WI38 (cell line): ENCODE data around the gene PLCG1.

Source experiments
- H3K4me3 ChIP-seq: 2 replicates; pipeline ENCODE4 v1.5.1; 2011; ENCODE audit warnings: low read depth, mild to moderate bottlenecking, control low read depth, low read length
- TF ChIP-seq, protein P1 (sequence below): IDR thresholded peaks from 2 replicates; pipeline ENCODE4 v1.5.1; 2012; ENCODE audit warnings: low read depth, mild to moderate bottlenecking, control low read depth, low read length

Gene PLCG1

DNA sequence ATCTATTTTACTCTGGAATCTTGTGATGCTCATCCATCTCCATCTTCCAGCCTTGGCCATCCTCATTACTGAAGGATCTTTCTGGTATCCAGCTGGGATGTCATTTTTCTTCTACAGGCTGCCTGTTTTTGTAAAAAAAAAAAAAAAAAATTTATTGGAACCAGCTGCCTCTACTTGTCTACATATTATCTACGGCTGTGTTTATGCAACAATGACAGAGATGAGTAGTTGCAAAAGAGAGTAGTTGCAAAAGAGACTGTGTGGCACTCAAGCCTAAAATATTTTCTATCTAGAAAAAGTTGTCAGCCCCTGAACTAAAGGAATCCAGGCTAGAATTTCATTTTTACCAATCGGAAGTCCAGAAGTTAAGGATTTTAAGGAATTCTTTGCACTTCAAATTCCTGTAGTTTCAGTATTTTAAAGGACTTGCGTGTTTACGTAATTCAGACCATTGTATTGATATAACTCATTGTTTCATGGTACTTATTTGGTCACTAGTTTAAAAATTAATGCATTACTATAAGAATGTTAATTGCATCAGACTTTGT, 38.6 kb upstream of the PLCG1 start:
- TF ChIP-seq, protein P1, sequence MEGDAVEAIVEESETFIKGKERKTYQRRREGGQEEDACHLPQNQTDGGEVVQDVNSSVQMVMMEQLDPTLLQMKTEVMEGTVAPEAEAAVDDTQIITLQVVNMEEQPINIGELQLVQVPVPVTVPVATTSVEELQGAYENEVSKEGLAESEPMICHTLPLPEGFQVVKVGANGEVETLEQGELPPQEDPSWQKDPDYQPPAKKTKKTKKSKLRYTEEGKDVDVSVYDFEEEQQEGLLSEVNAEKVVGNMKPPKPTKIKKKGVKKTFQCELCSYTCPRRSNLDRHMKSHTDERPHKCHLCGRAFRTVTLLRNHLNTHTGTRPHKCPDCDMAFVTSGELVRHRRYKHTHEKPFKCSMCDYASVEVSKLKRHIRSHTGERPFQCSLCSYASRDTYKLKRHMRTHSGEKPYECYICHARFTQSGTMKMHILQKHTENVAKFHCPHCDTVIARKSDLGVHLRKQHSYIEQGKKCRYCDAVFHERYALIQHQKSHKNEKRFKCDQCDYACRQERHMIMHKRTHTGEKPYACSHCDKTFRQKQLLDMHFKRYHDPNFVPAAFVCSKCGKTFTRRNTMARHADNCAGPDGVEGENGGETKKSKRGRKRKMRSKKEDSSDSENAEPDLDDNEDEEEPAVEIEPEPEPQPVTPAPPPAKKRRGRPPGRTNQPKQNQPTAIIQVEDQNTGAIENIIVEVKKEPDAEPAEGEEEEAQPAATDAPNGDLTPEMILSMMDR: no peak
- H3K4me3 ChIP-seq: no peak overlapping the region

DNA sequence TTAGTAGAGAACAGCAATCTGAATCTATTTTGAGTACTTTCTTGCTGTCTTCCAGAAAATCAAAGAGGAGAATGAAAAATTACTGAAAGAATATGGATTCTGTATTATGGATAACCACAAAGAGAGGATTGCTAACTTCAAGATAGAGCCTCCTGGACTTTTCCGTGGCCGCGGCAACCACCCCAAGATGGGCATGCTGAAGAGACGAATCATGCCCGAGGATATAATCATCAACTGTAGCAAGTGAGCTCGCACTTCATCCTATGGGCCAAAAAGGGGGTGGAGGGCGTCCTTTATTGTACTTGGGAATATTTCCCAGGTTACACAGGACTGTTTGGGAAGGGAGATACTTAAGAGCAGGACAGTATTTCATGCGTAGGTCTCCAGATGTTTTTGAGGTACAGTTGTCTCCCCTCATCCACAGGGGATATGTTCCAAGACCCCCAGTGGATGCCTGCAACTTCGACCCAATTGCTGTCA, 37.3 kb upstream of the PLCG1 start:
- TF ChIP-seq, protein P1: no peak
- no peak overlapping the region for H3K4me3 ChIP-seq

DNA sequence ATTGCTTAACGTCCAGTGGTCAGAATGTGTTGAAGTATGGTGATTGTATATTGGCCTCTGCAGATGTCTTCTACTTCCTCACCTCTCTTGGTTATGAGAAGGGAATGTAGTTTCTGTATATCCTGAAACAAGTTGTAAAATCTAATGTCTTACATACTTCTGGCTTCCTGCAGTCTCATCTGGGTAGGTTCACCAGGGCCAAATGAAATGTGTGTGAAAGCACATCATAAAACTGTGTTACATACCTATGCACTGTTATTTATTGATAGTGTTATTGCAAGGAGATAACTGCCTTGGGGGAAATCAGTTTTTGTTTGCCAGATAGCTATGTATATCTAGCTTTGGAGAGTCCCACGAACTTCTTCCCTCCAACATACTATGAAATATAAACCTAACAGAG, 35.7 kb upstream of the PLCG1 start:
- no peak overlapping the region for H3K4me3 ChIP-seq
- TF ChIP-seq, protein P1: no peak

DNA sequence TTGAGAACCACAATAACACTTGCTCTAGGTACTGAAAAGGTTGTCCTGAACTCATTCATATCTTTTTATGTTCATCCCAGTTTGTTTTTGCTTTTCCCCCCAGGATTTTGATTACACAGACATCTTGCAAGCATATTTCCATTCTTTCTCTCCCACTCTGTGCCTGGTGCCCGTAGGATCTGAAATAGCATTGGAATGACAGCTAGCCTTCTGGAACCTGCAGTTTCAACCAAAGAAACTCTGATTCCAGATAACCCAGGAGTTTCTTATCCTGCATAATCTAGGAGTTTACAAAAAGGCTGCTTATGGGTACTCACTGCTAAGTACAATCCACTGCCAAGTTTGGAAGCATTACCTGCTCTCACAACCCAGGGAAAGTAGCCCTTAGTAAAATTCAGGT, 28.8 kb upstream of the PLCG1 start:
- TF ChIP-seq, protein P1: no peak
- H3K4me3 ChIP-seq: no peak overlapping the region

DNA sequence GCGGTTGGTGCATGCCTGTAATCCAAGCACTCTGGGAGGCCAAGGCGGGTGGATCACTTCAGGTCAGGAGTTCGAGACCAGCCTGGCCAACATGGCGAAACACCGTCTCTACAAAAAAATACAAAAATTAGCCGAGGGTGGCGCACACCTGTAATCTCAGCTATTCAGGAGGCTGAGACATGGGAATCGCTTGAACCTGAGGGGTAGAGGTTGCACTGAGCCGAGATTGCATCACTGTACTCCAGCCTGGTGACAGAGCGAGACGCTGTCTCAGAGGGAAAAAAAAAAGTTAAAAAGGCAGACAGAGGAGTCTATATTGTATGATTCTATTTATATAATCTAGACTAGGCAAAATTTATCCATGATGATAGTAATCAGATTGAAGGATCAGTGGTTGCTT, 27.3 kb upstream of the PLCG1 start:
- TF ChIP-seq, protein P1: no peak
- H3K4me3 ChIP-seq: no peak overlapping the region

DNA sequence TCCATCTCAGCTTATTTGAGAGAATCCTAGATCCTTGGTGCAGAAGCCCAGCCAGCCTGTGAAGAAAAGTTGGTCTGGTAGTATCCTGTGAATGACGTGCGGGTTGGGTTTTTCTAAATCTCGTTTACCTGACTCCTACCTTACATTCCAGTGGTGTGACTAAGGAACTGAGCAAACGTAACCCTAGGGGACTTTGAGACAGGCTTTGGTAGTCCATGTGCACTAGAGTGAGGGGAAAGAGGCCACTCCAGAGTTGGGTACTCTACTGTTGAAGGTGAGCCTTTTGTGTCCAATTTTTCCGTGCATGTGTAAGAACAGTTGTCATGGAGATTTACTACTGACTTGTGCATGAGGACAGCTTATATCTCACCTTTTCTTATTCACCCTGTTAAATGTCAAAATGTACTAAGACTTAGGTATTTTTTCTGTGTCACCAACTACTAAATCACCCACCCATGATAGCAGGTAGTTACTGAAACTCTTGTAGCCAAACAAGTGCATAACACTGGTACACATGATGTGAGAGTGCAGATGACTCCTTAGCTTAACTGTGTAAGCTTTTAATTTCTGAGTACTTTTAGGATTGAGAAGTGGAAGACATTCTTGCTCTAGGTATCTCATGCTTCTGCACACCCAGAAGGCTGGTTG, 26.3 kb upstream of the PLCG1 start:
- TF ChIP-seq, protein P1: no peak
- no peak overlapping the region for H3K4me3 ChIP-seq

DNA sequence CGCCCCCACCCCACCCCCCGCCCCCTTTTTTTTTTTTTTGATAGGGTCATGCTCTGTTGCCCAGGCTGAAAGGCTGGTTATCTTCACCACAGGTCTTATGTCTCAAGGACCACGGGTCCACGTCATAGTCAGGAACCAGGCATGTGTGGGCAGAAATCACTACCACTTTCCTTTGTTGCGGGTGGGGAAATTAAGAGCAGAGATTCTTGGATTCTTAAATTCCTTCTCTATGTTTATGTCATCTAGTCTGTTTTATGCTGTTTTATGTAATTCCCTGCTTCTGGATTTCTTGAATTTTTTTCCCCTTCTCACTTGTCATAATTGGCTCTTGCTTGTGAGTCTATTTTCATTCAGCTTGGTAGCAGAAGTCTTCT, 25.8 kb upstream of the PLCG1 start:
- TF ChIP-seq, protein P1: no peak
- H3K4me3 ChIP-seq: no peak overlapping the region
